GM18502 (cell line): ENCODE data around the gene NRXN3.

Source experiments
- ATAC-seq: cut with Tn5 transposase; IDR thresholded peaks from one replicate; pipeline ENCODE4 v1.9.1; 2021; ENCODE audit warnings: mild to moderate bottlenecking; ENCODE audit not compliant: unreplicated experiment, poor library complexity

NRXN3 gene

GRCh38 chr14:78959674-78960264 is 789.6 kb downstream of the NRXN3 start:
- peak; percentile 91 for ATAC-seq

- no peak for ATAC-seq
Observed at GRCh38 chr14:78967111-78967809, 797.1 kb downstream of the NRXN3 start.

GRCh38 chr14:78968265-78968664 is 798.1 kb downstream of the NRXN3 start:
- no peak for ATAC-seq

DNA sequence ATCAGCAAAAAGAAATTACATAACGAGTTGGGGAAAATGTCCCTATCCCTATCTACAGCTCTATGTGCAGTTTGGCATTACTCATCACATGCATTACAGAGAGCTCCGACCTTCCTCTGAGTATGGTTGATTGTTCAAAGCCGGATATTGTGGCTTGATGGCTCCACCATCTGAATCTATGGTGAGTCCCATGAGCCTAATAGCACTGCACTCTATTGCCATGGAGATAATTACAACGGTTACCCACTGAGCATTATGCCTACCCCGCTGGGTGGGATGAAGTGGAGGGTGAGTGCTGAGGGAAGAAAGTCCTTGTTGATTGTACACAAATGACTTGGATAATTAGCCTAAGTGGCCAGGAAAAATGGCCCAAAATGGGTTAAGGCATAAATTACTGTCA is 800.5 kb downstream of the NRXN3 start:
- ATAC-seq, result no peak

DNA sequence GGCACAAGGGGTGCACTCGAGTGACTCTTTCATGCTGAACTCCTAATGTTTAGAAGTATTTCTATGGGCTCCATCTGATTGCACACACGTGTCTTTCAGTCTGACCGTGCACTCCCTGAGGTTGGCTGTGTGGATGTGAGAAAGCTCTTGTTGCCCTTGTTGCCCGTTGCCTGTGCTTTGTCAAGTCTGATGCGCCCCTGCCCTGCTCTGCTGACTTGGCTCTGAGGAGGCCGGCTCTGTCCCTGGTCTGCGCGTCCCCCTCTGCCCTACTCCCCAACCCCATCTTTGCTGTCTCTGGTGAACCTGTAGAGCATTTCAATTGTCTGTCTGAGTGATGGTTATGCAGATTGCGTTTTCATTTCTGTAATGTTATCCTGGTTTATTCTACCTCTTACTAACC is 802.3 kb downstream of the NRXN3 start:
- ATAC-seq, result no peak

- no peak for ATAC-seq
Observed at GRCh38 chr14:78974691-78975090, 804.5 kb downstream of the NRXN3 start.

GRCh38 chr14:78975734-78976133 is 805.6 kb downstream of the NRXN3 start:
- ATAC-seq, result no peak

DNA sequence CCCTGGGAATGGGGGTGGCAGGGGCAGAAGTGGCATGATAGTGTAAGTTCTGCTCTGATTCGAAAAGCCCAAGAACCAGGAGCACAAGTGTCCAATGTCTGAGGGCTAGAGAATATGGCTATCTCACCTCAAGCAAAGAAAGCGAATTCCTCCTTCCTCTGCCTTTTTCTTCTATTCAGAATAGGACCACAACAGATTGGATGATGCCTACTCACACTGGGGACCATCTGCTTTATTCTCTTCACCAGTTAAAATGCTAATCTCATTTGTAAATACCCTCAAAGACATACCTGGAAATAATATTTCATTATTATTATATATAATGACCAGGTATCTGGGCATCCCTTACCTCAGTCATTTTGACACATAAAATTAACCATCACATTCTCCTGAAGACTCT is 808.7 kb downstream of the NRXN3 start:
- ATAC-seq, result no peak

GRCh38 chr14:78982551-78982950 is 812.4 kb downstream of the NRXN3 start:
- ATAC-seq, result no peak

GRCh38 chr14:78983126-78983525 is 813.0 kb downstream of the NRXN3 start:
- no peak for ATAC-seq

DNA sequence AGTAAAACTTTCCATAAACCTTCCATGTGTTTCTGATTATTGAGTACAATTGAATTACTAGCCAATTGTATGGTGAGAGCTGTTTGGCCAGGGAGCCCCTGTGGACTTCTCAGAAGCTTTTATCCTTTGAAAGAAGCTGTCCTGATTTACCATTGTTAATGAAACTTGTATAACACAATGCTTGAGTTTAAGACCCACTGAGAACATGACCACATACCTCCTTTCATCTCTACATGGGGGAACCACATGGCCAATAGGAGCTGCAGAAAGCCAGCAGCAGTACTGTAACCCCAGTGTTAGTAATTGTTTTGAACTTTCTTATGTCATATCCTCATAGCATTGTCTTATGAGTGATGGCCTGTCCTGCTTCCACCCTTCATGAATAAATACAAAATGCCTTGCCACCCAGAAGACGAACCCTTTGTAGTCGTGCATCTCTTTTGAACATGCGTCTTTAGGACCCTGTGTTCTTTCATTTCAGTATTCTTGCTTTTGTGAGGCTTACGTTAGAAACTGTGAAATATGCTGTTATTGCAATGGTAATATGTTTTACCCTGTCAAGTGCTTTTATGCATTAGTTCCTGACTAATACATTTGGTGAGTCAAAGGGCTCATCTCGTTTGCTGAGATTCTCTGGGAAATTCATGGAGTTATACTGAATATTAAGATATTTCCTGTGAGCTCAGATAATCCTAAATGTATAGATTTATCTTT is 815.7 kb downstream of the NRXN3 start:
- ATAC-seq, result no peak

GRCh38 chr14:78986989-78987388 is 816.8 kb downstream of the NRXN3 start:
- ATAC-seq, result no peak

DNA sequence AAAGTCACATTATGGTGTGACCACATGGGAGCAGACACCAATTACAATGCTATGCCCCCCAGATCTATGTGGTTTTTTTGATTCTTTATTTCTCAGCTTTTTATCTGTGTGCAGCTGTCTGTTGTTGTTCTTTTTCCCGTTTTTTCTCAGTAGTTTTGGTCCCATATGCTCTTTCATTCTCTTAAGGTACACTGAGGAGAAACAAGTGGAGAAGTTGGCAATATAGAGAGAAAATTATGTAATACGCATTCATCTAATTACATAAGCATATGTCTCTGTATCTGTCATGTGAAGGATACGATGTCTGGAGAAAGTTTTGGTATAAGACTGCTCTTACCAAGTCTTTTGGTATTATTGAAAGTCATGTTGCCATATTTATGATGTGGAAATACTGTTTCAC is 819.0 kb downstream of the NRXN3 start:
- no peak for ATAC-seq

- ATAC-seq, result no peak
Observed at GRCh38 chr14:78992867-78993266, 822.7 kb downstream of the NRXN3 start.

DNA sequence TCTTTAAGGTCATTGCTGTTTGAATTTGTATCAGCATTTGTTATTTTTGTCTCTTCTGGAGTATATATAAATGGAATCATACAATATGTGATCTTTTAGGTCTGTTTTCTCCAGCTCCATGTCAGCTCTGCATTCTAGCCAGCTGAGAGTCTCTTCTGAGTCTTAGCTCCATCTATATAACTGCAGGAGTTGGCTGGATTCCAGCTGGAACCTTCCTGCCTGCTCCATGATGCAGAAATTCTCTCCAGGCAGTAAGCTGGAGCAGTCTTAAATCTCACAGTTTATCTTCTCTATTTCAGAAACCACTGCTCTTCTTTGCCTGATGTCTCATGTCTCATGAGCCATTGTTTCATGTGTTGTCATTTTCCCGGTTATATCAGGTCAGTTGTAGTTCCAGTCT is 827.6 kb downstream of the NRXN3 start:
- no peak for ATAC-seq

DNA sequence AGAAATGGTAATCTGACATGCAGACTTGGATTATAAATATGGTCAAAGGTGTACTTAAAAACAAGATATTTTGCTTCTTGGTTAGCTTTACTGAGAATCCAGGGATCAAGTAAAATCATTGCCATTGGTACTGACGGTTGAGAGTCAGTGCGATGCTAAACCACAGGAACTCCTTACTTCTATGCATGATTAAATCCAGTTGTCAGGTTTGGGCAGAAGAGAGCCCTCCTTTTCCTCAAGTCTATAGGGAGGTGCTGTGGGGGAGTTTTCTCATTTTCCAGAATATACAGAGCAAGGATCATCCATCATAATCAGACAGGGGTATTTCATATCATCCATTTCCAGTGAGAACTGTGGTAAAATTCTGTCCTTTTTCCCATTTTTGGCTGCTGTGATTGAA is 839.1 kb downstream of the NRXN3 start:
- no peak for ATAC-seq

DNA sequence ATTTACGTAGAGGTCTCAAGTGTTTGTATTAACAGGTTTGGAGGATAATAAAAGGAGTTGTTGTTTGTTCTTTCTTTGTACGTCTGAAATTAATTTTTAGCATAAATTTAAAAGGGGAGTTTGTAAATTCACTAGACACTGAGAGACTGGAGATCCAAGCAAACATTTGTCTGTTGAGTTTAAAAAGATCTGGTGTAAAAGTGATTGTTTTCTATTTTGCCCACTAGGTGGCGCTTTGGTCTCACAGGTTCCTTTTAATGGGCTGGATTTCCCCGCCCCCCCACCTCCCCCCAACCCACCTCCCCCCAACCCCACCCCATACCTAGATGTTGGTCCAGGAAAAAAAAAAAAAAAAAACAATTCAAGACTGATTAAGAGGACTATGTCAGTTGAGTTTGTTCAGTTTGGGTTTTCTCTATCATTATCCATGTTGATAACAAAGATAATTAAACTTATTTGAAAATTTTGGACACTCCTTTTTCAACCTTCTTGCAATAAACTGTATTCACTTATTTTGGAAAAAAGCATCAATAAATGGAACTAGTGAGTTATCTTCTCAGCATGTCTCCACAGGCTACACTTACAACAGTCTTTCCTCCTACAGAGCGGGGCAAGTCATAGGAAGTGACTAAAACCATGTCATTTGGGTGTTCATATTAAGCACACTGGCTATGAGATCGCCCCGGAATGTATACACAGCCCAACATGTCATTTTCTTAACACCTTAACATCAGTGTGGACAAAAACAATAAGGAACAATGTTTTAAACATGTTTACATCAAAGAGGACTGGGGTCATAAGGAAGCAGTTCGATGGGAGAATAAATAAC is 841.1 kb downstream of the NRXN3 start:
- ATAC-seq, result no peak

GRCh38 chr14:79011920-79012204 is 841.7 kb downstream of the NRXN3 start:
- no peak for ATAC-seq

DNA sequence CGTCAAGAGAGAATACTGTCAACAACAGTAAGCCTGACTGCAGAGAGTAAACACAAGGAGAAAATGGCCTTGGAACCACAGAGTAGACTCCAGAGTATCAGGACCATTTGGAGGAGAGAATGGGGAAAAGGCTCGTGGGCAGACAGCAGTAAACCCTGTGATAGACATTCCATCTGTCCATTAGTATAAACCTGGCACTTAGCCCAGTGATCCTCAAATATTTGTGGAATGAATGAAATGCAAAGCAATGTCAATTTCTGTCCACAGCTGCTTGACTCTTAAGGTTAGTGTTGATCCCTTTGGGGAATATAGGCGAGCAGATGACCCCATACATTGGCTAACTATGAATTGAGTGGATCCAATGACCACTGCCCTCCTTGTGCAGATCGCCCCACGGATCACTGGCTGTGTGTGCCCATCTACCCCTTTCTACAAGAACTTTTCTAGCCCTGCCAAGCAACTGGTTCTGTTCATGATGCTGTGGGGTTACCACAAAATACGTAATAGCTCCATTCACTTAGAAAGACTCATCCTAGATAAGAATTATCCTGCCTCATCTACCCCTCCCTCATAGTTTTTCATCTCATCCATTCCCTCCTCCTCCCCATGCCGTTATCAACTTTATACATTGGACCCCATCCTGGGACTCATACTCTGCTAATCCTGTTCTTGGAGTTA is 846.8 kb downstream of the NRXN3 start:
- ATAC-seq, result no peak

DNA sequence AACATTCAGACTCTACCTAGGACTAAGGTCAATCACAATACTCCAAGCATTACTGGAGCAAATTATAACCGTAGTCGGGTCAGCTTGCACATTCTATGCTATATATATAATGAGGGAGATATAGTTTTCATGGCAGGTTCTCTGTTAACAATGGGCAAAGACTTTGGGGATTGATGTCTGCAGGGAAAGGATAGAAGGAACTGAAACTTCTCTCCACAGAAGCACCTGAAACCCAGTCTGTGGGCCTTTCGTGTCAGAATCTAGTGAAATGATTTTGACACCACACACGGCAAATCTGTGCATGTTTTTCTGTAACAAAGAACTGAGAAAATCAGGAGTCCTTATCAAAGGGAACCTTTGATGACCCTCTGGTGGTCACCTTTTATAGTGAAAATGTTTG is 847.4 kb downstream of the NRXN3 start:
- ATAC-seq, result no peak

GRCh38 chr14:79018836-79019235 is 848.7 kb downstream of the NRXN3 start:
- ATAC-seq, result no peak
